ENCODE results near the gene SERP2.

SERP2 gene

DNA sequence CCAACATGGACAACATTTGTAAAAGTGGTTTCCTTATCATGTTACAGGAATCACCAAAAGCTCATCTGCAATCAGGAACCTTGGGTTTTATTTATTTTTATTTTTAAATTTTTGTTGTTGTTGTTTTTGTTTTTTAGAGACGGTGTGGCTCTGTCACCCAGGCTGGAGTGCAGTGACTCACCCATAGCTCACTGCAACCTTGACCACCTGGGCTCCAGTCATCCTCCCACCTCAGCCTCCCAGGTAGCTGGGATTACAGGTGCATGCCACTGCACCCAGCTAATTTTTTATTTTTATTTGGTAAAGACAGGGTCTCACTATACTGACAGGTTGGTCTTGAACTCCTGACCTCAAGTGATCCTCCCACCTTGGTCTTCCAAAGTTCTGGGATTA, 13.6 kb upstream of the SERP2 start:
- DNase-seq: no peak

DNA sequence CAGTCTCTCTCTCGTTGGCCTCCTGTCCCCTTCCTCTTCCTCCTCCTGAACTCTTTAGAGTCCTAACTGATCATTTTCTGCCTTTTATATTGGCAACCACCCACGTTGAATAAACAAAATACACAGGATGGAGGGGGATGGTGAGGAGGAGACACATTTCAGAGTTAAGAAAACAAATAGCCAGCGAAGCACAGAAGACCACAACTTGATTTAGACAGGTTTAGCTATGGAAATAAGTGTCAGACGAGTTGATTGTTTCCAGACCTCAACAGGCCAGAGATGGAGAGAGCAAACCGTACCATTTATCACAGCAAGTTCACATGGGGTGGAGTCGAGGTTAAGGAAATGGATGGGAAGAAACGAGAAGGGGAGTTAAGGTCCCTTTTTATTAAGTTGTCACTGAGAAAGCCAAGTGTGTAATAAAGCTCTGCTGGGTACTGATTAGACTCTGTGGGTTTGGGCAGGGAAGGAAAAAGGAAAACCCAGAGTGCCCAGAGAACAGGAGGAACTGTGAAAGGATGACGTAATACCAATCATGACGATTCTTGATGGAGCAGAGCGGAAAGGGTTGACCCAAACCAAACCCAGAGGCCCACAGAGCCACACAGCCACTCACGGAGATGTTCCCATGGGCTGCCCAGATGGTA, 11.1 kb upstream of the SERP2 start:
- no peak for DNase-seq

DNA sequence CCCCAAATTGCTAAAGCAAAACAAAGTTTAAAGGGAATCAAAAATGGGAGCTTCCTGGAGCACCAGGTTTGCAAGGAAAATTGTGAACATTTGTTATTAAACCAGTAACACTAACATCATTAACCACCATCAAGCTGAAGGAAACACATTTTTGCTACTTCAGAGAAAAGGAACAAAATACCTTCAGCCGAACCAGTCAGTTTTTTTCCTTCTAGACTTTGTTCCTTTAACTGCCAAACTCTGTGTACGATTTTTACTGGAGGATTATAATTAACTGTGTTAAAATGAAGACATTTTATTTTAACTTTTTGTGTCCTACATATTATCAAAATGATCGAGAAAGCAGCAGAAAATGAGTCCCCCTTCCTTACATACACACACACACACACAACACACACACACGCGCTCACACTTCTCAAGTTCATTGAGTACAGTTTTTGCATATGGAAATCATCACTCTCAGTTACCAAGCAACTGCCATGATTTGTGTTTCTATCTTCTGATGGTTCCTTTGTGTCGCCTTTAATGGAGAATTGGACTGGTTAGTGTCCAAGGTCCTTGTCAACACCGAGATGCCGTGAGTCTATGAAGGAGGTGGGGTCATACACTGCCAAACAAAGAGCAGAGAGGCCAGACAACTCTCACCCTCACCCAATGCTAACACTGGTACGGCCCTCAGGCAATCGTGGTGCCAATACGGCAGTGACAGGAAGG, 9.8 kb upstream of the SERP2 start:
- DNase-seq: no peak

DNA sequence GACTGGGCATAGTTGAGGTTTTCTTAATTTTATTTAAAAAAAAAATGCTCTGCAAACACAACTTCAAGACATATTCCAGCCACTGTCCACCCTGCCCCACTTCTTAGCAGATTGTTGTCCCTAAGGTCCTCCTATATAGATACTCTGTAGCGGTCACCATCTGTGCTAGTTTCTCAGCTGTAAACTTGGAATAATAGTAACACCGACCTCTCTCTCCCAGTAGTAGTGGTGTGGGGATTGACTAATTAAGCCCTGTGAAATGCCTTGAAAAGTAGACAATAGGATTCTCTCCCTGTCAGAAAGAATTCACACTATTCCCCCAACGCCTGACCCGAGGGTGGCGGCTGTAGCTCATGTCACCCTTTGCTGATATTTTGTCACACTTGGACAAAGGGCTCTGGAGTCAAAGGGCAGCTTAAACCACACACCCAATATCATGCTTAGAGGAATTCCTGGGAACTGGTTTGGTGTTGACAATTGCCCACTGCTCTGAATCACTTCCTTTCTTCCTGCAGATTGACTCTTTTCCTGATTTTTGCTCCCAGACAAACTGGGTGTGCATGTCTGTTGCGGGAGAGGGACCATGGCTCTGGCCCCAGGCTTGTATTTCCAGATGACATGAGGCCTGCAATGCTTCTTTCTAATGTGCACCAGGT, 9.2 kb upstream of the SERP2 start:
- DNase-seq: no peak

DNA sequence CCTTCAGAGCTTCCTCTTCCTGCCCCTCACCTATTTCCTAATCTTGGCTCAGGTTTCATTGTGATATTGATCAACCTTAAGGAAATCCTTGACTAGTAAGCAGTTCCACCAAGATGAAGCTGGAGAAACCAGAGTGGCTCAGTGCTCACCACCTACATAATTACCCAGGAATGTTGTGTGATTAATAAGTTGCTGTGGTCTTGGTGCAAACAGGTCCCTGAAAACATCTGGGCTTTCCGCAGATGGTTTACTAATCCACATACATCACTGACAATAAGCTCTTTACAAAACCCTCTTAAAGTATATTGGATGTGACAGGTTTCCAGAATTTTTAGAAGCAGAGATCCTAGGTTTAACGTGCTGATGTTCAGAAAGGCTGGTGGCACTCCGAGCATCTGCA, 8.6 kb upstream of the SERP2 start:
- DNase-seq: no peak

DNA sequence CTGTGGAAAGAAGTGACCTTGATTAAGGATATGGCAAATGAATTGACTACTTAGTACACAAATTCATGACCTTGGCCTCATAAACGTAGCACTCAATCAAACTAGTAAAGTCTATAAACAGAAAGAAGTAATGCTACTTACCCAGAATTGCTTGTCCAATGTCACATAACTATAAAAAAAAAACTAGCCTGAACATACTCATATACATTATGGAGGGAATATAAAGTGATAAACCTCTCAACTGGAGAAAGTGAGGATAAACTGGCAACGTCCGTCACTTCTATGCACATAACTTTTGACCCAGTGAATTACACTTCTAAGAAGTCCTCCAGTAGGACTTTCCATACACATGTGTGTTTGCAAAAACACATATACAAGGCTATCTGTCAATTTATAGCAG, 7.7 kb upstream of the SERP2 start:
- no peak for DNase-seq

DNA sequence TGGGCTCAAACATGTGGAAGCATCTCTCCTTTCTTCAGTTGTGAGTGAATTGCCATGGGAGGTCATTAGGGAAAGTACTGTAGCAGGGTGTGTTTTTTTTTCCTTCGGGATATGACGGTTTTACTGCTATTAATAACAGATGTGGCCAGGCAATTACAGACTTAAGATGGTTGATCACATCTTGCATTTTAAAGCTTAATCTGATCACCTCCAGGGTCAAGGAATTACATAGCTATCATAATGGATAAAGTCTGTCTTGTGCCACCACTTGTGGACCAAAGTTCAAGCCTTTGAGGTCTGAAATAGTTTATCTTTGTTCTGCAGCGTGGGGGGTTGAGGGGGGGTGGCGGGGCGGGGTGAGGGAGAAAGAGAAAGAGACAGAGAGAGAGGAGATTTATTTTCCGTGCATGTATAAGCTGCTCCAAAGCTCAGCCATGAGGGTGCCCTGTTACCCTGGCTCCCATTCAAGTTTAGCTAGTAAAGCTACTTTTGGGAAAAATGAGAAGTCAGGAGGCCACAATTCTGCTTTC, 5.5 kb upstream of the SERP2 start:
- DNase-seq: no peak

DNA sequence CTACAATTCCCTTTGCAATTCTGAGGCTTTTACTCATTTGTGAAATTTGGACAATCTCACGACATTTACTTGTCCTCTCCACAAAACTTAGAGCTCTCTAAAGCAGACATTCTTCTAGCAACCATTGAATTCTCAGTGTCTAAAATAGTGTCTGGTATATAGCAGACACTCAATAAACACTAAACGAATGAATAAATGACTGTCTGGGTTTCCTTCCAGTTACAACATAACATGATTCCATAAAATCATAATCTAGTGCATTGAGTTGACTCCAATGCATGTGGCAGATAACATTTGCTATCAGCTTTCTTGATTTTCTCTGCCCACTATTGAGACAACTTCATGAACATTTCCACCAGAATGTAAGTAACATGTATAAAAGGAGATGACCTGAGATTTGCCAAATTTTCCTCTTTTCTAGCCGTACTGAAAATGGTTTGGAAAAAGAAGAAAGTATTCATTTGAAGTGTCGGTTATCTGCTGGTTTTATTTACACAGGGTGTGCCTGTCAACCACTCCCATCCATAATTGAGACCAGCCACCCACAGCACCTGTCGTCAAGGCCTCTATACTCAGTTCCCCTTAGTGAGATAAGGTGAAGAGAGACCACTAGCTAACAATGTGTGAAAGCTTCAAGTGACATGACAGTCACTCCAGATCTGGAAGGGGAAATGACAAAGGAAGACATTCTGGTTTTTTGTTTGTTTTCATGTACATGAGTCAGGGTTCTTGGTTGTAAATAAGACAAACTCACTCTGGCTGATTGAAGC, 4.8 kb upstream of the SERP2 start:
- no peak for DNase-seq

DNA sequence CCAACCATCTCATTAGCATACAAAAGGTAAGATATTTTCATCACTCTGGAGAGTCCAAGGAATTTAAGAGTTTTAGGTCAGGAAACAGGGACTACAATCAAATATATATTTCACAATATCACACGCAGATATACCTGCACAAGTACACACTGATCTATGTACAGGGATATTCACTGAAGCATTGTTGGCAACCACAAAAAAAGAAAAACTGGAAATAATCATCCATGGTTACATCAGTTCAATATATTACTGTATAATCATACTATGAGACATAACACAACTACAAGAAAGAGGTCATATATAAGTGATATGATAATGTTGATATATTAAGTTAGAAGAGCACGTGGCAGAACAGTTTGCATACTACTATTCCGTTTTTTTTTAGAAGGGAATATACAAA, 2.2 kb upstream of the SERP2 start:
- no peak for DNase-seq

DNA sequence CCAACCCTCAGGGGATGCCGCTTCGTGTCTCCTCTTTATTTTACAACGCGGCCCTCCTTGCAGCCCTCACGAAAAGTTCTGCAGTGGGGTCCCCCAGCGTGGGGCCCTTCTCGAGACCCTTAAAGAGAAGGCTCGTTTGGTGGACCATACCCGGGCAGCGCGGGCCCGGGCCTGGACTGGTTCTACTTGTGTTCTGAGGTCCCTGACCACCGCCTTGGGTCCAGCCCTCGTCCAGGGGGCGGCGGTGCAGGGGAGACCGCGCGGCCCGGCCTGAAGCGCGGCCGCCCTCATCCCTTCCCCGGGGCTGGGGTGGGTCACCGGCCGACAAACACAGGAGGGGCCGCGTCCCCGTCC, 400 bp upstream of the SERP2 start:
- no peak for DNase-seq

DNA sequence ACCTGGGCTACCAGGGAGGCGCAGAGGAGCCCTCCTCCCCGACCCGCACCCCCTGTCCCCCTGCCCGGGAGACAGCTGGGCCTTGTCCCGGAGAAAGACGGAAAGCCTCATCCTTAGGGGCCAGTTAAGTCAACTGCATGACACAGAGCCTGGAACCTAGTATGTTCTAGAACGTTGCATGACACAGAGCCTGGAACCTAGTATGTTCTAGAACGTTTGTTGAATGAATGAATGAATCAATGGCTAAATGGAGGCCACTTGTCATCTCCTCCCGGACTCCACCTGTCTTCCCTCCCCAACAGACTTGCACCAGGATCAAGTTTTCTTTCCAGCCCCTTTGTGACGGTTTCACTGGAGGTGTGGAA, 706 bp downstream of the SERP2 start:
- no peak for DNase-seq

DNA sequence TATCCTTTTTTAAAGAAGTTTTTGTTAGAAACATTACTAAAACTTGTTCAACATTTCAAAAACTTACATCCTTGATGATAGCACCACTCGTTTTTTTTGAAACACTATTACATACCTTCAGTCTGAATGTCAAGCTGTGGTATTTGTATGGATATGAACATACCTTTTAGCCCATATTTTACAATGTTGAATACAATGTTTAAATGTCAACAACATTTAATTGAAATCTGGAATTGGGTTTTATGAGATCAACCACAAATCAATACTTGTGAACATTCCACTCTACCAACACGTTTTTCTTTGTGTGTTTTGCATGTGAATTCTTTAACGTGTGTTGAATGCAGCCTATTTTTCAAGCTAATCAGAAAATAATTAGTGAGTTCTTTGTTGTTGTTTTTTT, 4.7 kb downstream of the SERP2 start:
- no peak for DNase-seq

DNA sequence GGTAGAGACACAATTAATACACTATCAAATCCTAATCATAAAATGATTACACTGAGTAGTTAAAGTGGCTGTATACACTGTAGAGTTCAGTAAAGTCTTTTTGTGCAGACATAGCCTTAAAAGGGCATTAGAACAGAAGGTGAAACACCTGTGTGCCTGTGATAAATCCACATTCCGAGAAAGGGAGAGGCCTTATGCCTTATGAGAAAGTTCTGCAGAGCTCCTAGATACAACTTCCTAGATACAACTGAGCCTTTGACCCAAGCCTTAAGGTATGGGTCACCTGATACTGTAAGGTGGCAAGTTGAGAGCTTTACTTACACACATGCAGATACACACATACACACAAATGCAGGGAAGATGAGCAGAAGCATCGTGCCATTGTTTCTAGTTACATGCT, 6.3 kb downstream of the SERP2 start:
- DNase-seq: no peak

DNA sequence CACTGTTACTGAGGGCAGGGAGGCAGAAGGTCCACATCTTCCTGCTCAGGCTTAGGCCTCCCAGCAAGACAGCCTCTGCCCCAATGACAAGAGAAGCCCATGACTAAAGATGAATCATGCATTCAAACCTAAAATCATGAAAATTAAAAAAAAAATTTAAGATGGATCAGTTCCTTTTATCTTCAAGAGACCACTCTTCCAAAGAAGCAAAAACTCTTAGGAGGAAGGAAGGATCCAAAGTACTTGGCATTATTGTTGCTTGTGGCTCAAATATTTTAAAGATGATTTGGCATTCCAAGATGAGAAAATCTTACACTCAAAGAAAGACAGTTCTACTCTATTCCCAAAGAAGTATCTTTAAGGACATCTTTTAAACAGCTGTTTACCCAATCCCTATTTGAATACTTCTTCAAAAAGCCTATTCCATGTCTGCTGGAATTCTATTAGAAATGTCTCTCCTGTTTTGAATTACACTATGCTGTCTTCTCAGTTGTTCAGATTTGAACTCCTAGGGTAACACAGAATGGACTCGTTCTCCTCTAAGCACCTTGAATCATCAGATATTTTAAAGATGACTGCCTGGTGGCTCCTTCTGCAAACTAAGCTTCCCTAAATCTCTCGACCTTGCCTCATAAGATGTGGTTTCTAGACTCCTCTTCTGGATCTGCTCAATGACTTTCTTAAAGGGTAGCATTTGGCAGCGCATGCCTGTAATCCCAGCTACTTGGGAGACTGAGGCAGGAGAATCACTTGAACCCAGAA, 7.0 kb downstream of the SERP2 start:
- no peak for DNase-seq

DNA sequence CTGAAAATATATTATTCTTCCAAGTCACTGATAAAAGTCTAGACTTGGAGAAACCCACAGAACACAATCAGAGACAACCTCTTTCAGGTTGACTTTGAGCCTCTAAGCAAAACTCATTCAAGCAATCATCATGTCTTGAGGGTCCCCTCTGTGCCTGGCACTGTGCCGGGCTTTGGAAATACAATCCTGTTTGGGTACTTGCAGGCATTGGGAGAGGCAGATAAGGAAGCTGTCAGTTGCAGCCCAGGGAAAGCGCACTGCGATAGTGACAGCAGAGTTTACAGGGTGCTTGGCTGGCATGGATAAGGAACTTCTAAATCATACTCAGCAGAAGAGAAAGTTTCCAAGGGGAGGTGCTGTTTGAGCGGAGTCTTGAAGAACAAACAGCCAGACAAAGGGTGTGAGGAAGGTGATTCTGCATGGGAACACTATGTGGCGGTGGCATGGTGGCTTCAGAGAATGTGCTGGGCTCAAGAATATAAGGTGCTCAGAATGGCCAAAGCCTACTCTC, 9.1 kb downstream of the SERP2 start:
- no peak for DNase-seq

DNA sequence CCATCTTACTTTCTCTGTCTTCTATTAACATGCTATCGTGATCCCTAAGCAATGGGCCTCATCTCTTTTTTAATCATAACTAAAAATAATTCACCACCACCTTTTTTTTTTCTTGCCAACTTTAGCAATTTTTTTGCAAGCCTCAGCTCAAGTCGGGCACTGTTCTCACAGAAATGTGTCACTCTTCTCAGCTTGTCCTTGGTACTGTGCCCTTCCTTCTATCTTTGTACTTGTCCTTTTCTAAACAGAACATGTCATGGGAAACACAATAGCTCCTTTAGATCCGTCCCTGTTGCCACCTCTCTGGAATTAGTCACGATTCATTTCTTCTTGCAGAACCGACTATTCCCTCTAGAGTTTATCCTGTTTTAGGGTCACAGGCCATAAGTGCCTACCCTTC, 10.3 kb downstream of the SERP2 start:
- no peak for DNase-seq

DNA sequence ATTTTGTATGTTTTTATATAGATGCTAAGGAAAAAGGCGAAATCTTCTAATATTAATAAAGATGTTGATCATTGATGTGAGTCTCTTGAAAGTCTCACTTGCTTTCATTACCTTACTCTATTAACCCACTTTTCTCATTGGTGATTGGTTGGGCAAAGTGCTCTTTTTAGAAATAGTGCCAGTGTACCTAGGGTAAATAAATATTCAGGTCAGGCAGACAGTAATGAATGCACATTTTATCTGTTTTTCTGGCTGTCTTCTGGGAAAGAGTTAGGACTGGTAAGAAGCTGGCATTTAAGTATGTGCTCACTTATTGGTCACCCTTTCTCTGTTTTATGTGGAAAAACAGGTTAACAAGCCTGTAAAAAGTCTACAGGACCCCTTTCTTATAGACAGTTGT, 11.2 kb downstream of the SERP2 start:
- no peak for DNase-seq

DNA sequence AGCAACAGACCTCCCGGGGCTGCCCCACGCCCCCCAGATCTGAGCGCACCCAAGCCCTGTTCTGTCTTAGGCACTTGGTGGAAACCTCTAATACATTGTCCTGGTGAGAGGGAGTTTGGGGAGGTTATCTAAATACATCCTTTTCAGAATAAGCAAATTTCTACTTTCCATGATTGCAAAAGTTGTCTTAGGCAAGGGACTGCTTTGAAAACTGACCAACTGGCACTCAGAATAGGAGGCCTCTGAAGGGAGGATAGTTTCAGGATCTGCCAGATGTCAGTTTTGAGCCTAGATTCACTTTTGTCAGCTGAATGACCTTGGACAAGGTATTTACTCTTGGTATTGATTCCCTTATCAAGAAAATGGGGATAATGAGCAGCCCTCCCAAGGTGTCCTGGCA, 11.8 kb downstream of the SERP2 start:
- no peak for DNase-seq

DNA sequence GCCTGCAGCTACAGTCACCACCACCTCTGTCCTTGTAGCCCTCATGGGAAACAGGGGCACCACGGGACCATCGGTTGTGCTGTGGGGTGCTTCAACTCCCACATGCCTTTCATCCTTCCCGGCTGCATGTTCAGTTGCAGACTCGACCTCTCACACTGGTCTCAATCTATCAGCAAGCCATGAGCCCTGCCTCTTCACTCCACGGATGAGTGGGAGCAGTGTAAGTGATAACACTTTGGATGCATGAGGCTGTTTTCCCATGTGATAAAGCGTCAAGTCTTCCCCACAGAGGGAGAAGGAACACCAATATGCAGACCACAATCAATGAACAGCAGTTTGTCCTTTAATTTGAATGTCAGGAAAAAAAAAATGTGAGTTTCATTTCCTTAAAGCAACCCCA, 12.2 kb downstream of the SERP2 start:
- DNase-seq: no peak

DNA sequence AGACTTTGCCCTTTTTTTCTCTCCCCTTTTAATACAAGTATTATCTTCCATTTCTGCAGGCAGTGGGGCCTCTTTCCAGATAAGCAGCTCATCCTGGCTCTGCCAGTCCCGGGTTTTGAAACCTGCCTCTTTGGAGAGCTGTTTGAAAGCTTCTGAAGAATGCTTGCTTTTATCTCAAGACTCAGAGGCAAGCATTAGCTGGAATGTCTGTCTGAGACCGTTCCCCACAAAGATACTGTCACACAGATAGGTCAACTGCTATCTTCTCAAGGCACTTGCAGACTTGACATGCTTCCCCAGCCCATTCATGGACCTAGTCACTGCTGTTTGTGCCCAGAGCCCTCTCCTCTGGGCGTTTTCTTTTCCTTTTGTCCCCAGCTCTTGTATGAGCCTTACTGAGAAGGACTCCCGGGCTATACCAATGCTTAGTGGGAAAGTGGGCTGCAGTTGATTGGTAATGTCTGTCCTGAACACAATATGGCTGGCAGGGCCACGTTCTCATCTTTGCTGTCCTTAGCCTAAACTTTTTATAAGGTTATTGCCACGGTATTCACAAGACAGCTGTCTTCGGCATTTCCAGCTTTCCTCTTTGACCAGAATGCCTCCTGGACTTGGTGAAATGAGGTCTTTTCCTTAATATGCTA, 13.4 kb downstream of the SERP2 start:
- no peak for DNase-seq

DNA sequence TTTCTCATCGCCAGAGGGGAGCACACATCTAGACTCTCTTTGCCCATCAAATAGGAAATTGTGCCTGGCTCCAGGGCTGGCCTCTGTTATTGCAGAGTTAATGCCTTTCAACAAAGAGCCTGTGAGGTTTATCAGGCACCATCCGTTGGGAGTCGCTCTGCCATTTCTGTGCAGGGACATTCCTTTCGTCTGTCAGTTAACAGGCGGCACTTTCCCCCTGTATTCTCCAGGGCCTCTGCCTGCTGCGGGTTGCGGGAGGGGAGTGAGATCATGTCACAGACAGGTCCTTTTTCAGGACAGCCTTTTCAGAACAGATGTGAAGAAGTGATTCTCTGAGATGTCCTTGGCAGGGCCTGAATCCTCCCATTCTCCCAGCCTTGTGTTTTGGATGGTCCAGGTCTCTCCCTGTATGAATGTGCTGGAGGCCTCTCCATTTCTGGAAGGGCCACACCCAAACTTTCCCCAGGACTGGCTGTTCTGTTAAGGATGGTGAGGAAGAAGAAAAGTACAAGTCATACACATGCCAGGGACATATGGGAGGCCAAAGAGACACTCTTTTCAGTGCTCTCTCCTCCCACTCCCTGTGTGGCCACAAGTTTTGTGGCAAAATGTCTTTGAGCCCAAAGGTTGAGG, 14.9 kb downstream of the SERP2 start:
- DNase-seq: no peak
